ENCODE results near the gene DOC2A.
"Not testable (repeated sequence)": the region's sequence is repeated elsewhere in the genome, so short reads cannot be mapped to it uniquely, and the experiment has no call there.

The DOC2A gene

GRCh38 chr16:30026449-30026848 is 15.6 kb upstream of the DOC2A start:
- no peak overlapping the region for H3K4me3 ChIP-seq (ENCODE audit: low read depth, low read length)
- H3K9me3 ChIP-seq (ENCODE audit: control insufficient read depth, insufficient read depth, low read length), result no peaks in the 10 kb centered on the region
- peaks cover 5% of the 10 kb centered on the region; the same call in 1 of the 2 replicates for H3K27me3 ChIP-seq (ENCODE audit: control insufficient read depth, insufficient read depth, low read length)
- H3K36me3 ChIP-seq (ENCODE audit: control insufficient read depth, insufficient read depth, low read length), result peaks cover 10% of the 10 kb centered on the region
- peaks cover 15% of the 10 kb centered on the region; the same call in 1 of the 2 replicates for H3K4me1 ChIP-seq (ENCODE audit: control insufficient read depth, insufficient read depth, low read length)
- no peak overlapping the region for H3K27ac ChIP-seq (ENCODE audit: low read depth, low read length)
- no peak overlapping the region for H3K9ac ChIP-seq (ENCODE audit: low read depth, low read length)

DNA sequence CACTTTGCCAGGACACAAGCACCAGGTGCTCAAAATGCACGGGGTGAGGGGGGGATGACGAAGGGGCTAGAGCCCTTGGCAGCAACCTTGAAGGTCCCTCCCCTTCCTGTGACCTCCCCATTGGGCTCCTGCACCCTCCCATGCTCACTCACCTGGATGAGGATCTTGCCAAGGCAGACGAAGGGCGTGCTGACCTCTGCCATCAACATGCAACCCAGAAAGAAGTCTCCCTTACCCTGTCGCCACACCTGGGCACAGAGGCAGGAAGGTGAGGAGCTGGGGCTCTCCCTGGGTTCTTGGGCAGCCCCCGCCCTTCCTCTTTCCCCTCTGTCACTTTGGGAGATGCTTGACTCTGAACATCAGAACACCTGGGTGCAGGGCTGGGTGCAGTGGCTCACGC is 14.7 kb upstream of the DOC2A start:
- no peaks in the 10 kb centered on the region for H3K9me3 ChIP-seq (ENCODE audit: control insufficient read depth, insufficient read depth, low read length)
- H3K9ac ChIP-seq (ENCODE audit: low read depth, low read length), result no peak overlapping the region
- 0 out of 2 replicates have a peak, but pooled peaks cover 4% of the 10 kb centered on the region for H3K27me3 ChIP-seq (ENCODE audit: control insufficient read depth, insufficient read depth, low read length)
- H3K4me1 ChIP-seq (ENCODE audit: control insufficient read depth, insufficient read depth, low read length), result peaks cover 12% of the 10 kb centered on the region; the same call in 1 of the 2 replicates
- H3K36me3 ChIP-seq (ENCODE audit: control insufficient read depth, insufficient read depth, low read length), result peaks cover 10% of the 10 kb centered on the region
- no peak overlapping the region for H3K4me3 ChIP-seq (ENCODE audit: low read depth, low read length)
- no peak overlapping the region for H3K27ac ChIP-seq (ENCODE audit: low read depth, low read length)

DNA sequence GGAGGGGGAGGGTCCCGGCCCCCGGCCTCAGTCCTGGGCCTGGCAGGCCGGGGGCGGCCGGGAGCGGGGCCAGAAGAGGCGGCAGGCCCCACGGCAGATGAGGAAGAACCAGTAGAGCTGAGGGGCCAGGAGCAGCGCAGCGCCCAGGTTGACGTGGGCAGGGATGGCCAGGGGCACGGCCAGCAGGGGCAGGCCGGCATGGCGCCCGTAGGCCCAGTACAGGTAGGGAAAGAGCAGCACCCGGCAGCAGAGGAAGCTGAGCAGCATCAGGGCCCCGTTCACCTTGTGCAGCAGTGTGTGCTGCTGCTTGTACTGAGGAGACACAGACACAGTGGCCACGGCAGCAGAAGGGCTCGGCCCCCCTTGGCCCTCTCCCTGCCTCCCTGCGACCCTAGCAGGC is 14.3 kb upstream of the DOC2A start:
- Histone ChIP-seq H3K9me3 (ENCODE audit: control insufficient read depth, insufficient read depth, low read length) (no peaks in the 10 kb centered on the region), H3K27ac (ENCODE audit: low read depth, low read length) (no peak overlapping the region), H3K36me3 (ENCODE audit: control insufficient read depth, insufficient read depth, low read length) (peaks cover 10% of the 10 kb centered on the region), H3K27me3 (ENCODE audit: control insufficient read depth, insufficient read depth, low read length) (0 out of 2 replicates have a peak, but pooled peaks cover 4% of the 10 kb centered on the region), H3K4me3 (ENCODE audit: low read depth, low read length) (no peak overlapping the region), H3K4me1 (ENCODE audit: control insufficient read depth, insufficient read depth, low read length) (peaks cover 12% of the 10 kb centered on the region; the same call in 1 of the 2 replicates), H3K9ac (ENCODE audit: low read depth, low read length) (no peak overlapping the region)

DNA sequence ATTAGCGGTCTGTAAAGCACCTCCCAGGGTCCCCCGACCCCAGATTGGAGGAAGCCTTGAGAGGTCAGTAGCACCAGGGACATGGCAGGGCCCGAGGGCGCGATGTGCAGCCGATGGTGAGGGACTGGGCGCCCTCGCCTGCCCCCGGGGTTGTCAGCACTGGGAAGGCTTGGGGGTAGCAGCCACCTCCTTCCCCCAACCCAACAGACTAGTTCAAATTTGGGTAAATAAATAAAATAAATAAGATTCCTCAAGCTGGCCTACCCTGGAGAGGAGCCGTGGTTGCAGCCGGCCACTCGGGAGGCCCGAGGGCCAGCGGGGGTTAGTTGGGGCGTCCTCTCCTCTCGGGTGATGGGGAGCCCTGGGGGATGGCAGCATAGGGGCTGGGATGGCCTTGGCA is 13.6 kb upstream of the DOC2A start:
- 0 out of 2 replicates have a peak, but pooled peaks cover 1% of the 10 kb centered on the region for H3K27me3 ChIP-seq (ENCODE audit: control insufficient read depth, insufficient read depth, low read length)
- no peak overlapping the region for H3K4me3 ChIP-seq (ENCODE audit: low read depth, low read length)
- peaks cover 6% of the 10 kb centered on the region; the same call in 1 of the 2 replicates for H3K4me1 ChIP-seq (ENCODE audit: control insufficient read depth, insufficient read depth, low read length)
- no peaks in the 10 kb centered on the region for H3K9me3 ChIP-seq (ENCODE audit: control insufficient read depth, insufficient read depth, low read length)
- H3K9ac ChIP-seq (ENCODE audit: low read depth, low read length), result no peak overlapping the region
- H3K36me3 ChIP-seq (ENCODE audit: control insufficient read depth, insufficient read depth, low read length), result peaks cover 10% of the 10 kb centered on the region
- H3K27ac ChIP-seq (ENCODE audit: low read depth, low read length), result no peak overlapping the region

GRCh38 chr16:30023586-30023985 is 12.8 kb upstream of the DOC2A start:
- Histone ChIP-seq H3K9ac (ENCODE audit: low read depth, low read length) (no peak overlapping the region), H3K27me3 (ENCODE audit: control insufficient read depth, insufficient read depth, low read length) (no peaks in the 10 kb centered on the region), H3K4me3 (ENCODE audit: low read depth, low read length) (no peak overlapping the region), H3K36me3 (ENCODE audit: control insufficient read depth, insufficient read depth, low read length) (peaks cover 10% of the 10 kb centered on the region), H3K4me1 (ENCODE audit: control insufficient read depth, insufficient read depth, low read length) (no peaks in the 10 kb centered on the region; the same call in 1 of the 2 replicates), H3K9me3 (ENCODE audit: control insufficient read depth, insufficient read depth, low read length) (no peaks in the 10 kb centered on the region), H3K27ac (ENCODE audit: low read depth, low read length) (no peak overlapping the region)

DNA sequence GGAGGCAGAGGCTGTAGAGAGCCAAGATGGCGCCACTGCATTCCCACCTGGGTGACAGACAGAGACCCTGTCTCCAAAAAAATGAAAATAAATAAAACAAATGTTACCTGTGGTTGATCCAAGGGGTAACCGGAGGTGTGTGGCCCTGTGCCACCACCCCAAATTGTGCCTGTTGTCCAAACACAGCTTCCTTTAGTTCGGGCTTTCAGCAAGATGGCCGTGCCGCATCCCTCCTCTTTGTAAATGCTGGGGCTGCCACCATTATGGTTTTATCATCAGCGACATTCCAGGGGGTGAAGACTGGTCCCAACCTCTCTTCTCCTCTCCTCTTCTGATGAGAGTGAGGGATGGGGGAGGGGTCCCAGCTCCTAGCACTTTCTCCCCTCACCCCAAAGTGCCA is 12.1 kb upstream of the DOC2A start, which contains the start of gene C16orf92:
C16orf92 (plus strand) TSS at position 312 of the 400 bp plus-strand sequence. CDS start 143 bp downstream, outside the sequence.
- H3K4me1 ChIP-seq (ENCODE audit: control insufficient read depth, insufficient read depth, low read length), result no peaks in the 10 kb centered on the region; the same call in 1 of the 2 replicates
- H3K4me3 ChIP-seq (ENCODE audit: low read depth, low read length), result no peak within 1 kb of the TSS
- H3K27ac ChIP-seq (ENCODE audit: low read depth, low read length), result no peak within 1 kb of the TSS
- H3K27me3 ChIP-seq (ENCODE audit: control insufficient read depth, insufficient read depth, low read length), result no peaks in the 10 kb centered on the region
- H3K36me3 ChIP-seq (ENCODE audit: control insufficient read depth, insufficient read depth, low read length), result peaks cover 10% of the 10 kb centered on the region
- no peaks in the 10 kb centered on the region for H3K9me3 ChIP-seq (ENCODE audit: control insufficient read depth, insufficient read depth, low read length)
- no peak within 1 kb of the TSS for H3K9ac ChIP-seq (ENCODE audit: low read depth, low read length)

DNA sequence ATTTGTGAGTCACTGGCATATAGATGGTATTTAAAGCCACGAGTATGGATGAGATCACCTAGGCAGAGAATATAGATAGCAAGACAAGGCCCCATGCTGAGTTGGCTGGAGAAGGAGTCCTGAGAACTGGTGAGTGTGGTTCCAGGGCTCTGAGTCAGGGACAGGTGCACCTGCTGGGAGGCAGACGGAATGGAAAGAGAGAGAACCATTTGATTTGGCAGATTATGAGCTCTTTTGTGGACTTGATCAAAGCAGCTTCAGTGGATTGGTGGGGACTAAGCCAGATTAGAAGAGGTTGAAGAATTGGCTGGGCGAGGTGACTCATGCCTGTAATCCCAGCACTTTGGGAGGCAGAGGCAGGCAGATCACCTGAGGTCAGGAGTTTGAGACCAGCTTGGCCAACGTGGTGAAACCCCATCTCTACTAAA is 7.9 kb upstream of the DOC2A start:
- no peaks in the 10 kb centered on the region for H3K4me1 ChIP-seq (ENCODE audit: control insufficient read depth, insufficient read depth, low read length)
- H3K27me3 ChIP-seq (ENCODE audit: control insufficient read depth, insufficient read depth, low read length), result no peaks in the 10 kb centered on the region
- H3K4me3 ChIP-seq (ENCODE audit: low read depth, low read length), result no peak overlapping the region
- H3K27ac ChIP-seq (ENCODE audit: low read depth, low read length), result no peak overlapping the region
- H3K9me3 ChIP-seq (ENCODE audit: control insufficient read depth, insufficient read depth, low read length), result no peaks in the 10 kb centered on the region
- no peaks in the 10 kb centered on the region for H3K36me3 ChIP-seq (ENCODE audit: control insufficient read depth, insufficient read depth, low read length)
- no peak overlapping the region for H3K9ac ChIP-seq (ENCODE audit: low read depth, low read length)

DNA sequence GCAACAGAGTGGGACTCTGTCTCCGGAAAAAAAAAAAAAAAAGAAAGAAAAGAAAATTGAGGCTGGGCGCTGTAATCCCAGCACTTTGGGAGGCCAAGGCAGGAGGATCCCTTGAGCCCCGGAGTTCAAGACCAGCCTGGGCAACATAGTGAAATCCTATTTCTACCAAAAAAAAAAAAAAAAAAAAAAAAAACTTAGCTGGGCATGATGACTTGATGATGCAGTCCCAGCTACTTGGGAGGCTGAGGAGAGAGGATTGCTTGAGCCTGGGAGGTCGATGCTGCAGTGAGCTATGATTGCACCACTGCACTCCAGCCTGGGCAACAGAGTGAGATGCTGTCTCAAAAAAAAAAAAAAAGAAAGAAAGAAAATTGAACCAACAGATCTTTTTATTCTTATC is 7.1 kb upstream of the DOC2A start:
- H3K9me3 ChIP-seq (ENCODE audit: control insufficient read depth, insufficient read depth, low read length); H3K27ac ChIP-seq (ENCODE audit: low read depth, low read length); H3K4me1 ChIP-seq (ENCODE audit: control insufficient read depth, insufficient read depth, low read length); H3K4me3 ChIP-seq (ENCODE audit: low read depth, low read length); H3K9ac ChIP-seq (ENCODE audit: low read depth, low read length); H3K27me3 ChIP-seq (ENCODE audit: control insufficient read depth, insufficient read depth, low read length); H3K36me3 ChIP-seq (ENCODE audit: control insufficient read depth, insufficient read depth, low read length): not testable (repeated sequence)

- Histone ChIP-seq H3K4me3 (ENCODE audit: low read depth, low read length) (no peak overlapping the region), H3K9ac (ENCODE audit: low read depth, low read length) (no peak overlapping the region), H3K4me1 (ENCODE audit: control insufficient read depth, insufficient read depth, low read length) (peaks cover under 1% of the 10 kb centered on the region; the same call in 1 of the 2 replicates), H3K9me3 (ENCODE audit: control insufficient read depth, insufficient read depth, low read length) (no peaks in the 10 kb centered on the region), H3K36me3 (ENCODE audit: control insufficient read depth, insufficient read depth, low read length) (no peaks in the 10 kb centered on the region), H3K27ac (ENCODE audit: low read depth, low read length) (no peak overlapping the region), H3K27me3 (ENCODE audit: control insufficient read depth, insufficient read depth, low read length) (peaks cover 2% of the 10 kb centered on the region)
These were observed 6.4 kb upstream of the DOC2A start for GRCh38 chr16:30017277-30017656.

GRCh38 chr16:30016555-30017276 is 5.9 kb upstream of the DOC2A start:
- H3K9me3 ChIP-seq (ENCODE audit: control insufficient read depth, insufficient read depth, low read length), result no peaks in the 10 kb centered on the region
- no peaks in the 10 kb centered on the region for H3K36me3 ChIP-seq (ENCODE audit: control insufficient read depth, insufficient read depth, low read length)
- H3K4me1 ChIP-seq (ENCODE audit: control insufficient read depth, insufficient read depth, low read length), result peaks cover 4% of the 10 kb centered on the region
- no peak overlapping the region for H3K27ac ChIP-seq (ENCODE audit: low read depth, low read length)
- no peak overlapping the region for H3K9ac ChIP-seq (ENCODE audit: low read depth, low read length)
- peaks cover 8% of the 10 kb centered on the region for H3K27me3 ChIP-seq (ENCODE audit: control insufficient read depth, insufficient read depth, low read length)
- H3K4me3 ChIP-seq (ENCODE audit: low read depth, low read length), result no peak overlapping the region

DNA sequence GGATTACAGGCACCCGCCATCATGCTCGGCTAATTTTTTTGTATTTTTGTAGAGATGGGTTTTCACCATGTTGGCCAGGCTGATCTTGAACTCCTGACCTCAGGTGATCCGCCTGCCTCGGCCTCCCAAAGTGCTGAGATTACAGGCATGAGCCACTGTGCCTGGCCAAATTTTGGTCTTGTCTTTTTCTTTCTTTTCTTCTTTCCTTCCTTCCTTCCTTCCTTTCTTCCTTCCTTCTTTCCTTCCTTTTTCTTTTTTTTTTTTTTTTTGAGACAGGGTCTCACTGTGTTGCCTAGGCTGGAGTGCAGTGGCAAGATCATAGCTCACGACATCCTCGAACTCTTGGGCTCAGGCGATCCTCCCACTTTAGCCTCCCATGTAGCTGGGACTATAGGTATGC is 4.6 kb upstream of the DOC2A start:
- not testable (repeated sequence) for H3K27ac ChIP-seq (ENCODE audit: low read depth, low read length); H3K9me3 ChIP-seq (ENCODE audit: control insufficient read depth, insufficient read depth, low read length); H3K36me3 ChIP-seq (ENCODE audit: control insufficient read depth, insufficient read depth, low read length); H3K9ac ChIP-seq (ENCODE audit: low read depth, low read length); H3K4me1 ChIP-seq (ENCODE audit: control insufficient read depth, insufficient read depth, low read length); H3K4me3 ChIP-seq (ENCODE audit: low read depth, low read length)
- peaks cover 13% of the 10 kb centered on the region for H3K27me3 ChIP-seq (ENCODE audit: control insufficient read depth, insufficient read depth, low read length)
